OCI-LY7 (cell line): ENCODE results near the gene ENTPD1.

Source experiments
- EZH2phosphoT487 ChIP-seq: fragments of 200-600 bp; sonication (generic); IDR thresholded peaks from 2 replicates; pipeline ENCODE4 v1.6.1; 2018; ENCODE audit warnings: low read depth, borderline replicate concordance, mild to moderate bottlenecking, mixed run types, antibody characterized with exemption, low read length, moderate library complexity, mixed read lengths
- TF ChIP-seq, protein P1 (sequence below): fragments of 200-600 bp; sonication (generic); conservative IDR thresholded peaks from 2 replicates; pipeline ENCODE4 v1.5.1; 2014; ENCODE audit warnings: mild to moderate bottlenecking, antibody characterized with exemption, low read length, moderate library complexity, mixed read lengths

DNA sequence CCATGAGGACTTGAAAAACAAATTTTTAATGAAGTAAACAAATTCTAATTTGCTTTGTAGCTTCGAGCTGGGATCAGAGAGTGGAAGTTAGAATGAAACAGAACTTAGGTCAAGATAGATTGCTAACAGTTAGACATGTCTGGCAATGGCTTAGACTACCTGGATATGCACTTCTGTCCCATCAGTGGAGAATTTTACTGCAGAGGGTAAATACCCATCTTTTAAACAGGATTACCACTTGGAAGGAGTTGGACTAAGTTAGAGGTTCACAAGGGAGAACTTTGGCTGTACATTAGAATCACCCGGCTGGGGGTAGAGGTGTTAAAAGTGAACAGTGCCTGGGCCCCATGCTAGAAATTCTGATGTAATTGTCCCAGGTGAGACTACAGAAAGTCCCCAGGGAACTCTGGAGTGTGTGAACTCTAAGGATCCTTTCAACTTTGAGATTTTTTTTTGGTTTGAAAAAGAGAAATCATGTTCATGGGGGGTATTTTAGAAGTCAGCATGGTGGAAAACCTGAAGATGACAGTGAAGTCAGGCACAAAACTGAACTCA, 35.5 kb downstream of the ENTPD1 start:
- TF ChIP-seq, protein P1, sequence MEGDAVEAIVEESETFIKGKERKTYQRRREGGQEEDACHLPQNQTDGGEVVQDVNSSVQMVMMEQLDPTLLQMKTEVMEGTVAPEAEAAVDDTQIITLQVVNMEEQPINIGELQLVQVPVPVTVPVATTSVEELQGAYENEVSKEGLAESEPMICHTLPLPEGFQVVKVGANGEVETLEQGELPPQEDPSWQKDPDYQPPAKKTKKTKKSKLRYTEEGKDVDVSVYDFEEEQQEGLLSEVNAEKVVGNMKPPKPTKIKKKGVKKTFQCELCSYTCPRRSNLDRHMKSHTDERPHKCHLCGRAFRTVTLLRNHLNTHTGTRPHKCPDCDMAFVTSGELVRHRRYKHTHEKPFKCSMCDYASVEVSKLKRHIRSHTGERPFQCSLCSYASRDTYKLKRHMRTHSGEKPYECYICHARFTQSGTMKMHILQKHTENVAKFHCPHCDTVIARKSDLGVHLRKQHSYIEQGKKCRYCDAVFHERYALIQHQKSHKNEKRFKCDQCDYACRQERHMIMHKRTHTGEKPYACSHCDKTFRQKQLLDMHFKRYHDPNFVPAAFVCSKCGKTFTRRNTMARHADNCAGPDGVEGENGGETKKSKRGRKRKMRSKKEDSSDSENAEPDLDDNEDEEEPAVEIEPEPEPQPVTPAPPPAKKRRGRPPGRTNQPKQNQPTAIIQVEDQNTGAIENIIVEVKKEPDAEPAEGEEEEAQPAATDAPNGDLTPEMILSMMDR, result no peak
- TF ChIP-seq EZH2phosphoT487, result no peak
